Tibial nerve (tissue), 4 donors: Measurements from ENCODE around the gene TIAM1. TPM values are rescaled to one million over a fixed set of nuclear protein-coding genes. Genes with fewer than 3 reads are reported as not detected.
A peak's percentile ranks its signal among the peaks of the same experiment; 100 is the strongest.

Experiments used
- DNase-seq, 2 donors: peaks; one replicate each; pipeline ENCODE4 v3.0.0-alpha.2; 2019; ENCODE audit warnings: low spot score in 2 of 2
- H3K27ac ChIP-seq, 4 donors: fragments of 200-600 bp; sonication (generic) in 3 of 4; one replicate each; pipeline ENCODE4 v1.5.1; 2017 to 2019; ENCODE audit warnings: mild to moderate bottlenecking in 1 of 4
- H3K27me3 ChIP-seq, 2 donors: fragments of 200-600 bp; sonication (generic) in 1 of 2; one replicate each; pipeline versions ENCODE4 v1.5.1 to v1.6.0; 2017 to 2019
- H3K36me3 ChIP-seq, 3 donors: fragments of 200-600 bp; sonication (generic); one replicate each; pipeline ENCODE4 v1.5.1; 2018 to 2019
- H3K4me1 ChIP-seq, 4 donors: fragments of 200-600 bp; sonication (generic) in 3 of 4; one replicate each; pipeline ENCODE4 v1.5.1; 2017 to 2019
- H3K4me3 ChIP-seq, 4 donors: fragments of 200-600 bp; sonication (generic) in 3 of 4; one replicate each; pipeline ENCODE4 v1.5.1; 2017 to 2019; ENCODE audit warnings: mild to moderate bottlenecking in 1 of 4, moderate library complexity in 1 of 4
- H3K9me3 ChIP-seq, 4 donors: fragments of 200-600 bp; sonication (generic) in 3 of 4; one replicate each; pipeline ENCODE4 v1.5.1; 2017 to 2019
- EP300 ChIP-seq, 2 donors: sonication (generic); formaldehyde crosslinking; IDR thresholded peaks; one replicate each; pipeline ENCODE4 v1.6.1; 2017; ENCODE audit warnings: antibody characterized with exemption in 2 of 2, mild to moderate bottlenecking in 1 of 2
- POLR2A ChIP-seq, 2 donors: fragments of 450-650 bp; IDR thresholded peaks; one replicate each; pipeline ENCODE4 v1.6.1; 2017; ENCODE audit warnings: antibody characterized with exemption in 2 of 2, mild to moderate bottlenecking in 2 of 2, moderate library complexity in 2 of 2
- WGBS, 2 donors: methylation state at CpG; one replicate each; pipeline ENCODE4 v1.1.5; 2018; 5-methylcytosine and 5-hydroxymethylcytosine counted together
- total RNA-seq, 4 donors: library from RNA; depleted of rRNA; stranded (reverse); fragments of >200 nt; gene quantifications; one replicate each; pipeline ENCODE4 v1.1.0, GENCODE V29; 2016
- TF ChIP-seq, protein P1 (sequence below), 5 experiments: fragments of 200-600 bp in 3 of 5; fragments of 450-650 bp in 2 of 5; sonication (generic) in 3 of 5; IDR thresholded peaks; one replicate each; pipeline ENCODE4 v1.5.1; 2016 to 2019; ENCODE audit warnings: antibody characterized with exemption in 5 of 5, mild to moderate bottlenecking in 3 of 5, moderate library complexity in 2 of 5

The TIAM1 gene, protein sequence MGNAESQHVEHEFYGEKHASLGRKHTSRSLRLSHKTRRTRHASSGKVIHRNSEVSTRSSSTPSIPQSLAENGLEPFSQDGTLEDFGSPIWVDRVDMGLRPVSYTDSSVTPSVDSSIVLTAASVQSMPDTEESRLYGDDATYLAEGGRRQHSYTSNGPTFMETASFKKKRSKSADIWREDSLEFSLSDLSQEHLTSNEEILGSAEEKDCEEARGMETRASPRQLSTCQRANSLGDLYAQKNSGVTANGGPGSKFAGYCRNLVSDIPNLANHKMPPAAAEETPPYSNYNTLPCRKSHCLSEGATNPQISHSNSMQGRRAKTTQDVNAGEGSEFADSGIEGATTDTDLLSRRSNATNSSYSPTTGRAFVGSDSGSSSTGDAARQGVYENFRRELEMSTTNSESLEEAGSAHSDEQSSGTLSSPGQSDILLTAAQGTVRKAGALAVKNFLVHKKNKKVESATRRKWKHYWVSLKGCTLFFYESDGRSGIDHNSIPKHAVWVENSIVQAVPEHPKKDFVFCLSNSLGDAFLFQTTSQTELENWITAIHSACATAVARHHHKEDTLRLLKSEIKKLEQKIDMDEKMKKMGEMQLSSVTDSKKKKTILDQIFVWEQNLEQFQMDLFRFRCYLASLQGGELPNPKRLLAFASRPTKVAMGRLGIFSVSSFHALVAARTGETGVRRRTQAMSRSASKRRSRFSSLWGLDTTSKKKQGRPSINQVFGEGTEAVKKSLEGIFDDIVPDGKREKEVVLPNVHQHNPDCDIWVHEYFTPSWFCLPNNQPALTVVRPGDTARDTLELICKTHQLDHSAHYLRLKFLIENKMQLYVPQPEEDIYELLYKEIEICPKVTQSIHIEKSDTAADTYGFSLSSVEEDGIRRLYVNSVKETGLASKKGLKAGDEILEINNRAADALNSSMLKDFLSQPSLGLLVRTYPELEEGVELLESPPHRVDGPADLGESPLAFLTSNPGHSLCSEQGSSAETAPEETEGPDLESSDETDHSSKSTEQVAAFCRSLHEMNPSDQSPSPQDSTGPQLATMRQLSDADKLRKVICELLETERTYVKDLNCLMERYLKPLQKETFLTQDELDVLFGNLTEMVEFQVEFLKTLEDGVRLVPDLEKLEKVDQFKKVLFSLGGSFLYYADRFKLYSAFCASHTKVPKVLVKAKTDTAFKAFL (N-terminal part only)
- total RNA-seq = 10 to 100 TPM; 25.3 to 44.7 (median 31.6) TPM

DNA sequence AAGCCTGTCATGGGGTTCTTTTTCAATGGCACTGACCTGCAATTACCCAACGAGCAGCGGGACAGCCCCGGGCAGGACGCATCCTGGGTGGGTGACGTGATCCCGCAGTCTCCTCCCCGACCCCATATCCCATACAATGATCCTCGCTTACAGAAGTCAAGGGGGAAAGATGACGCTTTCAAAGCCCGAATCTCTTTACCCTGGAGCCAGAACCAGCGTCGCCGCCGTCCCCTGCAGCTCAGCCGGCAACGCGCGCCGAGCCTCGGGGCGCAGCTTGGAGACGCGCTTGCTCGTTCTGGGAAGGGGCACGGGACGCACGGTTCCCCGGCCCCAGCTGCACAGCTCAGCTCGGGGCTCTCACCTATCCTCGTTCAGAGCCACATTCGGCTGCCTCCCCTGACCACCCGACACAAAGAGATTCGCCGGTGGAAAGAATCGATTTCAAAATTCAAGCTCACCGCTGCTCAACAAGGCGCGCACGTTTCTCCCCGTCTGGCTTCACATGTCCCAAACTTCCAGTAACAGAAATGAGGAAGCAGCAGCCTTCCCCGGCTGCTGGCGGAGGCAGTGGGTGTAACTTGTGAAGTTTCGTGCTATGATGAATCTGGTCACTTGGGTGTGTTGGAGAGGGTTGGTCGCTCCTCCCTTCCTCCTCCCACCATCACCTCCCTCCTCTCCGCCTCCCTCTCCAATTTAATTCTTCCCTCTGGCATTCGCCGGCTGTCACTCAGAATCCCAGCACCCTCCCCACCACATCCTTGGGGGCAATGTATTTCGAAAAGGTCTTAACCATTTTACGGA lies at the start of gene TIAM1:
TSS of gene TIAM1 (minus strand) at position 582 of the 801 bp plus-strand sequence. CDS start 77,289 bp downstream, outside the sequence.
- peak; percentile 52 to 64 for DNase-seq
- Histone ChIP-seq H3K27ac (peak within 1 kb of the TSS in 2 of 4 donors; percentile 57 to 65), H3K36me3 (no peaks in the 10 kb centered on the region), H3K4me3 (peak within 1 kb of the TSS; percentile 22 to 56 (median 34)), H3K9me3 (no peaks in the 10 kb centered on the region), H3K27me3 (peaks cover 0 to 29% of the 10 kb centered on the region in 2 donors), H3K4me1 (peaks cover 0 to 20% (median 3%) of the 10 kb centered on the region in 4 donors)
- 1 to 2% methylated on average over 46 to 49 of the region's 49 CpGs for WGBS, 2 donors
- TF ChIP-seq EP300 (IDR thresholded peaks at IDR 0.05) (peak in 1 of 2 donors; percentile 72), POLR2A (IDR thresholded peaks at IDR 0.05) (peak; percentile 18 to 55)
- TF ChIP-seq, protein P1, sequence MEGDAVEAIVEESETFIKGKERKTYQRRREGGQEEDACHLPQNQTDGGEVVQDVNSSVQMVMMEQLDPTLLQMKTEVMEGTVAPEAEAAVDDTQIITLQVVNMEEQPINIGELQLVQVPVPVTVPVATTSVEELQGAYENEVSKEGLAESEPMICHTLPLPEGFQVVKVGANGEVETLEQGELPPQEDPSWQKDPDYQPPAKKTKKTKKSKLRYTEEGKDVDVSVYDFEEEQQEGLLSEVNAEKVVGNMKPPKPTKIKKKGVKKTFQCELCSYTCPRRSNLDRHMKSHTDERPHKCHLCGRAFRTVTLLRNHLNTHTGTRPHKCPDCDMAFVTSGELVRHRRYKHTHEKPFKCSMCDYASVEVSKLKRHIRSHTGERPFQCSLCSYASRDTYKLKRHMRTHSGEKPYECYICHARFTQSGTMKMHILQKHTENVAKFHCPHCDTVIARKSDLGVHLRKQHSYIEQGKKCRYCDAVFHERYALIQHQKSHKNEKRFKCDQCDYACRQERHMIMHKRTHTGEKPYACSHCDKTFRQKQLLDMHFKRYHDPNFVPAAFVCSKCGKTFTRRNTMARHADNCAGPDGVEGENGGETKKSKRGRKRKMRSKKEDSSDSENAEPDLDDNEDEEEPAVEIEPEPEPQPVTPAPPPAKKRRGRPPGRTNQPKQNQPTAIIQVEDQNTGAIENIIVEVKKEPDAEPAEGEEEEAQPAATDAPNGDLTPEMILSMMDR (IDR thresholded peaks at IDR 0.05) = no peak

DNA sequence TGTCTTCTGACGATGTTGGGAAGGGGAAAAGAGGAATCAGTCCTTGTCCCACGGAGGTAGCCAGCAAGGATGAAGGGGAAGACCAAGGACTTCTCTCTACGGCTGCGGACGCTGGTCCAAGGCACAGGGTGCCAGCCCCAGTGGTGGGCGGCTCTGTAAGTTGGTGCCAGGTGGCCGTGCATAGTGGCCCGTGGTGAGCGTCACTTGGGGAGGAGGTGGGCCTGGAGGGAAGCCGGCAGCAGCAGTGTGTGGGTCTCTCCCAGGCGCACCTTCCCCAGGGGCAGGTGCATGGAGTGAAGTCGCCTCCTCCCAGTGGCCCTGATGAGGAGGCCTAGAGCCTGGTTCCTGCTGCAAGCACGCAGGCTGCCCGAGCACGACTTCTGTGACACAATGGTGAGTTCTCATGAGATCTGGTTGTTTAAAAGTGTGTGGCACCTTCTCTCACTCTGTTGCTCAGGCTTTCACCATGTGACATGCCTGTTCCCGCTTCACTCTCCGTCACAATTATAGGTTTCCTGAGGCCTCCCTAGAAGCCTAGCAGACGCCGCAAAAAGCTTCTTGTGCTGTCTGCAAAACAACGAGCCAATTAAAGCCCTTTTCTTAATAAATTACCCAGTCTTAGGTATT lies 43.6 kb upstream of the TIAM1 start:
- WGBS, 2 donors = 84 to 87% methylated on average over 20 of the region's 20 CpGs

DNA sequence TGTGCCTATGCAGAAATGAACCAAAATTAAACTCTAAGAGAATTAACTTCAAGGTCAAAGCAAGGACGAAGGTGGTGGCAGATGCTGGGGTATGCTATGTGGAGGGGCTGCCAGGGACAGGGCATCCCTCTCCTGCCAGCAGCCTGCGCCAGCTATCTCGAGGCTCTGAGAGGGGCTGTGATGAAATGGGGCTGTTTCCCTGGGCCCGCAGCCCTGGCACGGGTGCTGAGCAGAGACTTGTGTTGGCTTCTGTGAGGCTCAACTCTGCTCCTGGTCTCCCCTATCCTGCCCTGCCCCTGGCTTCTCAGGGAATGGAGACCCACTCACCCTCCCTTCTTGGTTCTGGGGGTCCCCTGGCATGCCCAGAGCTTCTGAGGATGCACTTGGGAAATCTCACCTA lies 41.9 kb upstream of the TIAM1 start:
- TF ChIP-seq, protein P1 (IDR thresholded peaks at IDR 0.05) = no peak
- TF ChIP-seq POLR2A (IDR thresholded peaks at IDR 0.05) = no peak
- WGBS, 2 donors = 74 to 90% methylated on average over 5 of the region's 5 CpGs
- Histone ChIP-seq H3K36me3 (no peaks in the 10 kb centered on the region), H3K4me1 (no peaks in the 10 kb centered on the region), H3K27ac (no peak overlapping the region), H3K9me3 (no peaks in the 10 kb centered on the region), H3K27me3 (no peaks in the 10 kb centered on the region), H3K4me3 (no peak overlapping the region)
- no peak for DNase-seq

More for the DNA sequence above, 43.6 kb upstream of the TIAM1 start:
- DNase-seq = no peak
- no peaks in the 10 kb centered on the region for H3K9me3 ChIP-seq
- no peak overlapping the region for H3K4me3 ChIP-seq
- TF ChIP-seq EP300 (IDR thresholded peaks at IDR 0.05) (no peak), POLR2A (IDR thresholded peaks at IDR 0.05) (no peak)
- TF ChIP-seq, protein P1 (IDR thresholded peaks at IDR 0.05) = no peak
- H3K4me1 ChIP-seq = no peaks in the 10 kb centered on the region
- H3K27ac ChIP-seq = no peak overlapping the region
- no peaks in the 10 kb centered on the region for H3K36me3 ChIP-seq
- no peaks in the 10 kb centered on the region for H3K27me3 ChIP-seq

DNA sequence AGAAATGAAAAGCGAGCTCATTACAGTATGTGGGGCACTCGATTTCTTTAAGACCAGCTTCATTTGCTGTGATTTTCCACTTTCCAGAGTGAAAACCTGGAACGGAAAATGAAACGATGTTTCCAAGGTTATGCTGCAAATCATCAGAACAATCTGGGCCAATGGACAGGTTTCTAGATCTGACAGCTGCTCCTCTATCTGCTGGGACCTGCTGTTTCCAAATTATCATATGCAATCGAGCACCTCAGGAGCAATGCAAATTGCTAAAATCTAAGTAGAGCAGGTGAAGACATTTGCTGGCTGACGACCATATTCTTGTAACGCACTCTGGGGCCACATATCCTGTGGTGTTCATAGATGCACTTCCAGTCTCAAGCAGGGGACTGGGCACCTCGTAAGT lies 39.7 kb upstream of the TIAM1 start:
- WGBS, 2 donors = 86 to 92% methylated on average over 8 of the region's 8 CpGs
- no peaks in the 10 kb centered on the region for H3K27me3 ChIP-seq
- no peaks in the 10 kb centered on the region for H3K36me3 ChIP-seq
- no peak overlapping the region for H3K27ac ChIP-seq
- H3K4me1 ChIP-seq = no peaks in the 10 kb centered on the region
- H3K9me3 ChIP-seq = no peaks in the 10 kb centered on the region
- DNase-seq = no peak
- no peak overlapping the region for H3K4me3 ChIP-seq
- no peak for TF ChIP-seq EP300 (IDR thresholded peaks at IDR 0.05)
- no peak for TF ChIP-seq POLR2A (IDR thresholded peaks at IDR 0.05)
- TF ChIP-seq, protein P1 (IDR thresholded peaks at IDR 0.05) = no peak
